ENCODE results near the gene ABLIM3. TPM values are rescaled to one million over a fixed set of nuclear protein-coding genes. Genes with fewer than 3 reads are reported as not detected.
A peak's percentile ranks its signal among the peaks of the same experiment; 100 is the strongest.

The ABLIM3 gene
- total RNA-seq, 4 donors from 2014 or later, result 14.8 to 50.7 (median 25.4) TPM

GRCh38 chr5:149133795-149134777 lies 7.2 kb upstream of the ABLIM3 start:
- H3K27me3 ChIP-seq, result no peaks in the 10 kb centered on the region
- peak overlapping the region in 2 of 4 donors; percentile 12 to 64 for H3K27ac ChIP-seq
- H3K4me1 ChIP-seq, result peaks cover 0 to 7% (median 0%) of the 10 kb centered on the region in 3 donors
- no peaks in the 10 kb centered on the region for H3K9me3 ChIP-seq
- 66 to 92% methylated on average over 4 to 11 of the region's 11 CpGs for WGBS, 2 donors (ENCODE audit: low coverage in 1 of 2)
- TF ChIP-seq POLR2AphosphoS5 (IDR thresholded peaks at IDR 0.05) (peak; percentile 38), EP300 (IDR thresholded peaks at IDR 0.05) (no peak)
- ATAC-seq, result peak; percentile 82
- no peaks in the 10 kb centered on the region for H3K36me3 ChIP-seq
- H3K4me3 ChIP-seq, result no peak overlapping the region

- WGBS, 2 donors (ENCODE audit: low coverage in 1 of 2), result 70 to 71% methylated on average over 6 of the region's 6 CpGs
- no peaks in the 10 kb centered on the region for H3K9me3 ChIP-seq
- no peaks in the 10 kb centered on the region for H3K36me3 ChIP-seq
- H3K4me3 ChIP-seq, result no peak overlapping the region
- TF ChIP-seq CTCF (IDR thresholded peaks at IDR 0.05) (no peak), EP300 (IDR thresholded peaks at IDR 0.05) (no peak)
- peak overlapping the region in 2 of 4 donors; percentile 4 to 64 for H3K27ac ChIP-seq
- H3K4me1 ChIP-seq, result peaks cover 0 to 7% (median 0%) of the 10 kb centered on the region in 3 donors
- no peaks in the 10 kb centered on the region for H3K27me3 ChIP-seq
- ATAC-seq, result no peak
These were observed 6.4 kb upstream of the ABLIM3 start for GRCh38 chr5:149134778-149135500.

- 57 to 83% methylated on average over 1 of the region's 1 CpG for WGBS, 2 donors (ENCODE audit: low coverage in 1 of 2)
- ATAC-seq, result peak; percentile 57
These were observed 5.6 kb upstream of the ABLIM3 start for GRCh38 chr5:149135536-149136201.

GRCh38 chr5:149138182-149138923 lies 2.9 kb upstream of the ABLIM3 start:
- no peak overlapping the region for H3K27ac ChIP-seq
- peaks cover 0 to 26% (median 18%) of the 10 kb centered on the region in 3 donors for H3K4me1 ChIP-seq
- no peak for ATAC-seq
- 75% methylated on average over 7 of the region's 7 CpGs for WGBS, 2 donors (ENCODE audit: low coverage in 1 of 2)
- H3K9me3 ChIP-seq, result no peaks in the 10 kb centered on the region
- H3K36me3 ChIP-seq, result no peaks in the 10 kb centered on the region
- H3K27me3 ChIP-seq, result no peaks in the 10 kb centered on the region
- no peak overlapping the region for H3K4me3 ChIP-seq
- TF ChIP-seq CTCF (IDR thresholded peaks at IDR 0.05), result no peak
- TF ChIP-seq EP300 (IDR thresholded peaks at IDR 0.05), result no peak
- no peak for TF ChIP-seq POLR2A (IDR thresholded peaks at IDR 0.05)
- no peak for TF ChIP-seq POLR2AphosphoS5 (IDR thresholded peaks at IDR 0.05)

More at GRCh38 chr5:149135536-149136201, 5.6 kb upstream of the ABLIM3 start:
- peak overlapping the region in 3 of 4 donors; percentile 4 to 64 (median 45) for H3K27ac ChIP-seq
- no peaks in the 10 kb centered on the region for H3K9me3 ChIP-seq
- H3K27me3 ChIP-seq, result no peaks in the 10 kb centered on the region
- TF ChIP-seq CTCF (IDR thresholded peaks at IDR 0.05) (no peak), POLR2AphosphoS5 (IDR thresholded peaks at IDR 0.05) (peak; percentile 43)
- H3K36me3 ChIP-seq, result no peaks in the 10 kb centered on the region
- no peak overlapping the region for H3K4me3 ChIP-seq
- H3K4me1 ChIP-seq, result peaks cover 0 to 7% (median 0%) of the 10 kb centered on the region in 3 donors

Data from gastroesophageal sphincter (tissue), 4 donors.